Measurements from ENCODE around the gene FRAS1. TPM values are rescaled to one million over a fixed set of nuclear protein-coding genes. Genes with fewer than 3 reads are reported as not detected.
"Not testable (repeated sequence)": the region's sequence is repeated elsewhere in the genome, so short reads cannot be mapped to it uniquely, and the experiment has no call there.

Gene FRAS1
- total and polyA plus RNA-seq, 2 donors (not counting 1 experiment from before 2014, with no cell fraction given): 0.03 to 0.12 TPM

DNA sequence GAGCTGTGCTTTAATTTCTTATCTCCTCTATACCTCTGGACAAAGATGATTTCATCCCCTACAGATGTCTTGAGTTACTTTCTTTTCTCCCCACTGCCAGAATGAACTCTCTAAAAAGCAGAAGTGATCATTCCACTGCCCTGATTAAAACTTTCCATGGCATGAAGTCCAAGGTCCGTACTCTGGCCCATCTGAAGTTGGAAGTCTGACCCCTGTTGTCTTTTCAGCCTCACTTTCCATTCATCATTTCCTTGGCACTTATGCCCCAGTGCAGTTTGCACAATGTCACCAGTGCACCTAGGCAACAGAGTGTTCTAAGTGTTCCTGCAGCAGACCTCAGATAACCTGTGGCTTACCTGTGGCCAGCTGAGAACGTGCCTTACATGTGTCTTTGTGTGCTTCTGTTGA, 242.4 kb downstream of the FRAS1 start:
- Histone ChIP-seq H3K27ac (ENCODE audit: low read length in 2 of 2) (no peak overlapping the region), H3K4me2 (replicated peaks; ENCODE audit: low read depth, low read length, poor library complexity, severe bottlenecking) (no peak overlapping the region), H3K79me2 (ENCODE audit: control insufficient read depth, insufficient read depth, low read length) (no peaks in the 10 kb centered on the region), H3K9me3 (ENCODE audit: control extremely low read depth in 1 of 3, control insufficient read depth in 2 of 3, insufficient read depth in 1 of 3, low read length in 2 of 3) (no peaks in the 10 kb centered on the region), H4K20me1 (ENCODE audit: control insufficient read depth, insufficient read depth, low read length, poor library complexity, severe bottlenecking) (no peaks in the 10 kb centered on the region), H3K27me3 (replicated peaks in 1 of 4; ENCODE audit: control extremely low read depth in 1 of 4, control insufficient read depth in 3 of 4, insufficient read depth in 4 of 4, low read length in 3 of 4) (no peaks in the 10 kb centered on the region), H3K9ac (ENCODE audit: low read length) (no peak overlapping the region), H3K4me1 (ENCODE audit: control insufficient read depth in 2 of 2, insufficient read depth in 2 of 2, low read length in 2 of 2) (peaks cover 4% of the 10 kb centered on the region in 2 donors), H3K4me3 (ENCODE audit: control extremely low read depth in 1 of 5, extremely low read depth in 1 of 5, insufficient read depth in 1 of 5, low read depth in 2 of 5, low read length in 4 of 5) (no peak overlapping the region), H3K36me3 (replicated peaks in 1 of 2; ENCODE audit: control extremely low read depth in 1 of 2, control insufficient read depth in 1 of 2, extremely low read depth in 1 of 2, insufficient read depth in 2 of 2, low read length in 1 of 2) (no peaks in the 10 kb centered on the region), H2AFZ (ENCODE audit: insufficient read depth, low read depth, low read length, poor library complexity, severe bottlenecking) (no peak overlapping the region)
- ChIA-PET POLR2A (no interaction called here), CTCF (no interaction called here)
- WGBS (ENCODE audit: insufficient coverage): 45% methylated on average over 2 of the region's 2 CpGs
- ATAC-seq (ENCODE audit: low read depth) (no peak), DNase-seq (no peak)
- TF ChIP-seq, protein P1, sequence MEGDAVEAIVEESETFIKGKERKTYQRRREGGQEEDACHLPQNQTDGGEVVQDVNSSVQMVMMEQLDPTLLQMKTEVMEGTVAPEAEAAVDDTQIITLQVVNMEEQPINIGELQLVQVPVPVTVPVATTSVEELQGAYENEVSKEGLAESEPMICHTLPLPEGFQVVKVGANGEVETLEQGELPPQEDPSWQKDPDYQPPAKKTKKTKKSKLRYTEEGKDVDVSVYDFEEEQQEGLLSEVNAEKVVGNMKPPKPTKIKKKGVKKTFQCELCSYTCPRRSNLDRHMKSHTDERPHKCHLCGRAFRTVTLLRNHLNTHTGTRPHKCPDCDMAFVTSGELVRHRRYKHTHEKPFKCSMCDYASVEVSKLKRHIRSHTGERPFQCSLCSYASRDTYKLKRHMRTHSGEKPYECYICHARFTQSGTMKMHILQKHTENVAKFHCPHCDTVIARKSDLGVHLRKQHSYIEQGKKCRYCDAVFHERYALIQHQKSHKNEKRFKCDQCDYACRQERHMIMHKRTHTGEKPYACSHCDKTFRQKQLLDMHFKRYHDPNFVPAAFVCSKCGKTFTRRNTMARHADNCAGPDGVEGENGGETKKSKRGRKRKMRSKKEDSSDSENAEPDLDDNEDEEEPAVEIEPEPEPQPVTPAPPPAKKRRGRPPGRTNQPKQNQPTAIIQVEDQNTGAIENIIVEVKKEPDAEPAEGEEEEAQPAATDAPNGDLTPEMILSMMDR (IDR thresholded peaks at IDR 0.05): no peak
- no peak for TF ChIP-seq EZH2 (IDR thresholded peaks at IDR 0.05; ENCODE audit: borderline replicate concordance, insufficient read depth, low read depth, low read length, poor library complexity, severe bottlenecking)
- peaks cover 8% of the 10 kb centered on the region for H3K4me1 Mint-ChIP-seq
- intact Hi-C loops (cut with micrococcal nuclease): no loop called here
- H3K4me3 Mint-ChIP-seq: no peak overlapping the region
- H3K9me3 Mint-ChIP-seq (ENCODE audit: insufficient read depth): no peaks in the 10 kb centered on the region
- no peak overlapping the region for H3K27ac Mint-ChIP-seq
- no peaks in the 10 kb centered on the region for H3K27me3 Mint-ChIP-seq

GRCh38 chr4:78307263-78307662, 250.1 kb downstream of the FRAS1 start:
- H3K4me1 ChIP-seq (ENCODE audit: control insufficient read depth in 2 of 2, insufficient read depth in 2 of 2, low read length in 2 of 2): not testable (repeated sequence)

More at GRCh38 chr4:78307263-78307662, 250.1 kb downstream of the FRAS1 start:
- H3K9ac ChIP-seq (ENCODE audit: low read length); H3K27ac ChIP-seq (ENCODE audit: low read length in 2 of 2); H3K27me3 ChIP-seq (replicated peaks in 1 of 4; ENCODE audit: control extremely low read depth in 1 of 4, control insufficient read depth in 3 of 4, insufficient read depth in 4 of 4, low read length in 3 of 4); H3K4me3 ChIP-seq (ENCODE audit: control extremely low read depth in 1 of 5, extremely low read depth in 1 of 5, insufficient read depth in 1 of 5, low read depth in 2 of 5, low read length in 4 of 5); POLR2A ChIA-PET; H3K4me1 Mint-ChIP-seq; H3K79me2 ChIP-seq (ENCODE audit: control insufficient read depth, insufficient read depth, low read length); CTCF ChIA-PET; H3K9me3 Mint-ChIP-seq (ENCODE audit: insufficient read depth); H3K4me3 Mint-ChIP-seq; H3K4me2 ChIP-seq (replicated peaks; ENCODE audit: low read depth, low read length, poor library complexity, severe bottlenecking); ATAC-seq (ENCODE audit: low read depth); H4K20me1 ChIP-seq (ENCODE audit: control insufficient read depth, insufficient read depth, low read length, poor library complexity, severe bottlenecking); H3K27ac Mint-ChIP-seq; intact Hi-C loops (cut with micrococcal nuclease); H2AFZ ChIP-seq (ENCODE audit: insufficient read depth, low read depth, low read length, poor library complexity, severe bottlenecking); DNase-seq; H3K36me3 ChIP-seq (replicated peaks in 1 of 2; ENCODE audit: control extremely low read depth in 1 of 2, control insufficient read depth in 1 of 2, extremely low read depth in 1 of 2, insufficient read depth in 2 of 2, low read length in 1 of 2); H3K9me3 ChIP-seq (ENCODE audit: control extremely low read depth in 1 of 3, control insufficient read depth in 2 of 3, insufficient read depth in 1 of 3, low read length in 2 of 3): not testable (repeated sequence)
- WGBS (ENCODE audit: insufficient coverage): 94% methylated on average over 16 of the region's 16 CpGs
- peaks cover 13% of the 10 kb centered on the region for H3K27me3 Mint-ChIP-seq
